Measurements from ENCODE around the gene UNC13D. TPM values are rescaled to one million over a fixed set of nuclear protein-coding genes. Genes with fewer than 3 reads are reported as not detected.
"Not testable (repeated sequence)": the region's sequence is repeated elsewhere in the genome, so short reads cannot be mapped to it uniquely, and the experiment has no call there.

Gene UNC13D
- total and polyA plus RNA-seq, 9 of the 15 experiments (the other 6 are each of a cell fraction or from before 2014, with no cell fraction given) = 0.86 to 244 (median 69.2) TPM

GRCh38 chr17:75885860-75886259, 41.7 kb upstream of the UNC13D start:
- TF ChIP-seq CHD2 (IDR thresholded peaks at IDR 0.05; ENCODE audit: low read depth, low read length) (peak; percentile 65), USF1 (CRISPR knock-in tag; IDR thresholded peaks at IDR 0.05) (peak; percentile 65), CBFA2T3 (IDR thresholded peaks at IDR 0.05) (peak; percentile 46; the same call in 1 of the 2 replicates), ZNF143 (CRISPR knock-in tag; IDR thresholded peaks at IDR 0.05) (peak; percentile 32; the same call in 1 of the 2 replicates), ZNF431 (CRISPR knock-in tag; IDR thresholded peaks at IDR 0.05) (peak; percentile 78; the same call in 1 of the 2 replicates), CC2D1A (IDR thresholded peaks at IDR 0.05) (peak; percentile 23; the same call in 1 of the 2 replicates), MNT (conservative IDR thresholded peaks at IDR 0.05) (peak in 1 of 2 experiments; percentile 45; a peak in 1 of 4 replicates)
- H2AFZ ChIP-seq (ENCODE audit: low read depth, low read length); BruUV-seq (replicated peaks); ATAC-seq; H3K9ac ChIP-seq (ENCODE audit: insufficient read depth in 1 of 2, low read depth in 2 of 2, low read length in 2 of 2); FAIRE-seq; CTCF ChIA-PET (ENCODE audit: low intra/inter-chr PET ratio); H3K9me1 ChIP-seq (ENCODE audit: control insufficient read depth, insufficient read depth, low read length); H3K27ac ChIP-seq (ENCODE audit: extremely low read depth, low read depth, low read length); H3K27me3 ChIP-seq (ENCODE audit: control insufficient read depth in 2 of 2, insufficient read depth in 2 of 2, low read length in 2 of 2); H4K20me1 ChIP-seq (replicated peaks; ENCODE audit: control insufficient read depth, insufficient read depth, low read length); H3K9me3 ChIP-seq (replicated peaks; ENCODE audit: control insufficient read depth, insufficient read depth, low read depth, low read length); H3K4me3 ChIP-seq; H3K79me2 ChIP-seq (ENCODE audit: control insufficient read depth, insufficient read depth, low read length); in situ Hi-C loops (cut with MboI); intact Hi-C loops (cut with micrococcal nuclease): not testable (repeated sequence)
- Histone ChIP-seq H3K36me3 (ENCODE audit: control insufficient read depth, insufficient read depth, low read length) (peaks cover 14% of the 10 kb centered on the region; the same call in 1 of the 3 replicates), H3K4me2 (ENCODE audit: insufficient read depth, low read length) (0 out of 2 replicates have a peak overlapping the region, but pooled peaks have one; percentile 11), H3K4me1 (replicated peaks in 1 of 2; ENCODE audit: control insufficient read depth in 2 of 2, insufficient read depth in 2 of 2, low read length in 2 of 2) (peaks cover 3 to 26% of the 10 kb centered on the region in 2 experiments; a peak in 4 of 5 replicates)
- 55% methylated on average over 9 of the region's 9 CpGs for WGBS (ENCODE audit: insufficient coverage, low coverage, missing lambda C conversion rate)
- POLR2A ChIA-PET = interaction anchor here (0.6 to 15.9 kb wide), 2 partner anchors 9 to 11 kb away, joined by 4 to 169 read pairs; partner anchors contain the start of gene TRIM47
- peak in 1 of 4 experiments; percentile 52 for DNase-seq (ENCODE audit: extremely low read depth in 1 of 4, low spot score in 3 of 4)
